ENCODE measurements around the gene DLGAP1.

- no peak for TF ChIP-seq CTCF (IDR thresholded peaks at IDR 0.05 in 2 of 3, conservative IDR thresholded peaks at IDR 0.05 in 1 of 3; ENCODE audit: borderline replicate concordance in 1 of 3, insufficient read depth in 1 of 3, low read depth in 2 of 3, low read length in 2 of 3)
- TF ChIP-seq ZBTB33 (IDR thresholded peaks at IDR 0.05; ENCODE audit: extremely low read depth, insufficient replicate concordance, low read length): no peak
- no peak for TF ChIP-seq MAX (IDR thresholded peaks at IDR 0.05)
- no peak for TF ChIP-seq POLR2A (IDR thresholded peaks at IDR 0.05; ENCODE audit: borderline replicate concordance, extremely low read depth, insufficient read depth, insufficient read length)
- TF ChIP-seq YY1 (IDR thresholded peaks at IDR 0.05; ENCODE audit: extremely low read depth, insufficient replicate concordance, low read depth, low read length): no peak
- no peak for TF ChIP-seq SIN3A (IDR thresholded peaks at IDR 0.05; ENCODE audit: low read depth)
- no peak for TF ChIP-seq REST (IDR thresholded peaks at IDR 0.05; ENCODE audit: low read depth)
- TF ChIP-seq EZH2 (IDR thresholded peaks at IDR 0.05): no peak
- TF ChIP-seq RAD21 (IDR thresholded peaks at IDR 0.05; ENCODE audit: low read depth): no peak
- TF ChIP-seq JUND (IDR thresholded peaks at IDR 0.05): no peak
- TF ChIP-seq CEBPB (IDR thresholded peaks at IDR 0.05; ENCODE audit: low read depth): no peak
These were observed 370.7 kb downstream of the DLGAP1 start for GRCh38 chr18:4084382-4084900.

All from HCT116 (cell line).